ENCODE data around the gene EFNA4. TPM values are rescaled to one million over a fixed set of nuclear protein-coding genes. Genes with fewer than 3 reads are reported as not detected.

The EFNA4 gene
- total and polyA plus RNA-seq, 2 of the 8 experiments (the other 6 are each of a cell fraction or from before 2014, with no cell fraction given): 21.9 to 23.9 TPM

GRCh38 chr1:155092131-155092530 is 28.6 kb downstream of the EFNA4 start:
- DNase-seq (ENCODE audit: low read depth in 1 of 2, low spot score in 2 of 2) (no peak), FAIRE-seq (no peak)
- 0 out of 2 replicates have a peak overlapping the region, but pooled peaks have one; percentile 39 for H2BK12ac ChIP-seq (ENCODE audit: low read depth, low read length)
- no peak overlapping the region for H4K8ac ChIP-seq (ENCODE audit: extremely low read depth, insufficient read depth, low read length)
- H2AK5ac ChIP-seq (ENCODE audit: low read depth, low read length): peak overlapping the region; percentile 69; the same call in 1 of the 2 replicates
- H3K36me3 ChIP-seq (ENCODE audit: control insufficient read depth in 2 of 4, insufficient read depth in 4 of 4, low read length in 3 of 4): no peaks in the 10 kb centered on the region
- H3K23me2 ChIP-seq (ENCODE audit: low read depth, low read length): no peaks in the 10 kb centered on the region
- no peak overlapping the region for H2BK120ac ChIP-seq (replicated peaks; ENCODE audit: low read depth, low read length)
- H2BK20ac ChIP-seq (ENCODE audit: low read length): no peak overlapping the region
- no peak overlapping the region for H3K27ac ChIP-seq (ENCODE audit: low read depth, low read length)
- H3K79me2 ChIP-seq (ENCODE audit: control insufficient read depth in 1 of 2, insufficient read depth in 2 of 2, low read length in 2 of 2): no peaks in the 10 kb centered on the region
- H3K14ac ChIP-seq (ENCODE audit: insufficient read length): no peak overlapping the region
- peaks cover 0 to 13% (median 2%) of the 10 kb centered on the region in 4 experiments; a peak in 2 of 7 replicates for H3K27me3 ChIP-seq (replicated peaks in 1 of 4; ENCODE audit: control insufficient read depth in 3 of 4, extremely low read depth in 1 of 4, insufficient read depth in 3 of 4, low read length in 3 of 4)
- H3K9me3 ChIP-seq (ENCODE audit: insufficient read depth in 2 of 2, low read depth in 1 of 2, low read length in 1 of 2): no peaks in the 10 kb centered on the region
- peaks cover 0 to 10% (median 8%) of the 10 kb centered on the region in 4 experiments; a peak in 5 of 7 replicates for H3K4me1 ChIP-seq (replicated peaks in 1 of 4; ENCODE audit: control insufficient read depth in 3 of 4, insufficient read depth in 4 of 4, low read length in 3 of 4)
- ChIA-PET POLR2A (ENCODE audit: partially characterized antibody) (interaction anchor here (0.7 to 1.8 kb wide), 5 partner anchors 20 to 81 kb away, joined by 4 to 7 read pairs (median 7); partner anchors contain the start of gene KRTCAP2), CTCF (ENCODE audit: partially characterized antibody) (interaction anchor here (0.8 to 6.3 kb wide), 35 partner anchors 12 to 226 kb away, joined by 3 to 215 read pairs (median 7); partner anchors contain the start of genes ADAM15, EFNA3, EFNA4 and KRTCAP2)
- no peak for TF ChIP-seq CEBPB (IDR thresholded peaks at IDR 0.05; ENCODE audit: low read depth, low read length)
- no peak for TF ChIP-seq SP2 (IDR thresholded peaks at IDR 0.05; ENCODE audit: low read length)
- no peak for TF ChIP-seq RFX5 (IDR thresholded peaks at IDR 0.05; ENCODE audit: borderline replicate concordance, low read depth, low read length)
- no peak for TF ChIP-seq KDM5A (IDR thresholded peaks at IDR 0.05; ENCODE audit: low read length)
- TF ChIP-seq MAFK (IDR thresholded peaks at IDR 0.05; ENCODE audit: low read depth, low read length): no peak
- no peak for TF ChIP-seq RBBP5 (IDR thresholded peaks at IDR 0.05; ENCODE audit: borderline replicate concordance, low read depth, low read length)
- TF ChIP-seq ZNF274 (IDR thresholded peaks at IDR 0.05; ENCODE audit: borderline replicate concordance, extremely low read depth, low read length): no peak
- no peak overlapping the region for H4K91ac ChIP-seq (replicated peaks; ENCODE audit: insufficient read length, low read length)
- 0 out of 4 replicates have a peak overlapping the region, but pooled peaks of 1 of the 2 experiments have one; percentile 1 for H3K4me2 ChIP-seq (ENCODE audit: insufficient read depth in 1 of 2, low read depth in 2 of 2, low read length in 2 of 2)
- WGBS, 2 experiments (ENCODE audit: extremely low coverage in 1 of 2, insufficient coverage in 1 of 2, insufficient read length in 1 of 2, insufficient replicate concordance in 2 of 2, low coverage in 1 of 2, low lambda C conversion rate in 2 of 2, missing lambda C conversion rate in 1 of 2): 98% methylated on average over 6 of the region's 6 CpGs; no CpG with 5 or more reads in 1 of the 2 experiments
- H3K79me1 ChIP-seq (ENCODE audit: low read depth, low read length): no peaks in the 10 kb centered on the region
- no peak overlapping the region for H3K4ac ChIP-seq (replicated peaks; ENCODE audit: insufficient read length, low read depth, low read length)
- H2BK5ac ChIP-seq (ENCODE audit: low read depth, low read length): no peak overlapping the region
- no peaks in the 10 kb centered on the region for H4K20me1 ChIP-seq (replicated peaks in 1 of 2; ENCODE audit: control insufficient read depth in 1 of 2, insufficient read depth in 2 of 2, low read length in 2 of 2)
- no peak overlapping the region for H3K4me3 ChIP-seq (ENCODE audit: extremely low read depth in 1 of 4, insufficient read depth in 2 of 4, low read depth in 3 of 4, low read length in 4 of 4)
- no peak overlapping the region for H3K23ac ChIP-seq (ENCODE audit: insufficient read length)
- H2BK15ac ChIP-seq (ENCODE audit: low read length): peak overlapping the region; percentile 90; the same call in 1 of the 2 replicates
- peak overlapping the region; percentile 21; the same call in 1 of the 2 replicates for H3K18ac ChIP-seq (ENCODE audit: extremely low read depth, low read length)
- no peak overlapping the region for H3K56ac ChIP-seq (replicated peaks; ENCODE audit: insufficient read length, low read depth, low read length)
- H3K9ac ChIP-seq (replicated peaks in 1 of 4; ENCODE audit: extremely low read depth in 1 of 4, low read depth in 3 of 4, low read length in 3 of 4): no peak overlapping the region
- no peak overlapping the region for H4K5ac ChIP-seq (ENCODE audit: insufficient read length, low read depth, low read length)
- no peak overlapping the region for H2AFZ ChIP-seq (ENCODE audit: low read length)

All from H1 (cell line).